ENCODE measurements around the gene PGGHG.
"Not testable (repeated sequence)": the region's sequence is repeated elsewhere in the genome, so short reads cannot be mapped to it uniquely, and the experiment has no call there.

PGGHG gene

DNA sequence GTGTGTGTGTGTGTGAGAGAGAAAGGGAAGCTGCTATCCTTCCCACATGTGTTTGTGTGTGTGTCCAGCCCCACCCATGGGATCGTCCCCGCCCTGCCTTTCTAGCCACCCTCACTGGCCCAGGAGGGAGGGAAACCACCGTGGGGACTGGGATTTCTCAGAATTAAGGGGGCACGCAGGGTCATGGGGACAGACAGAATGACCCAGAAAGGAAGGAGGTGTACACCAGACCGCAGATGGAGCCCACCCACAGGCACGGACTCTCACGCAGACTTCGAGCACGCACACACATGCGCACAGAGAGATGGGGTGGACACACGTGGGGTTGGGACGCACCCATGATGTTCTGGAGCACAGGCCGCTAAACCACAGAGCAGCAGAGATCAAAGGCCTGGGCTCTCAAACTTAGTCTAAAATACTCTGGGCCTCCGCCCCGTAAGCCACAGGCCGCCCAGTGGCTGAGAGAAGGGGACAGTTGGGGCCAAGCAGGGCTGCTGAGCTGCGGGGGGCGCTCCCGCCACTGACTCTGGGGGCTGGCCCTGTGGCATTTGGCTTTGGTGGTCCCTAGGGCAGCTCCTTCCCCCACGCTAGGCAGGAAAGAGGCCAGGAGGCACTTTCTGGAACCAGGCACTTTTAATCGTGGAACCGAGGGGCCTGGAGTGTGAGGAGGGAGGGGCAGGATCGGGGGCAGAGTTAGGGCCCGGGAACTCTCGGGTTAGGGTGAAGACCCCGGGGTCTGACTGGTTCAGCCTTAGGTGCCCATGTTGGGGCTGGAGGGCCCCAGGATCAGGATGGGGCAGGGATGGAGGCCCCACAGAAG, 8.9 kb downstream of the PGGHG start:
- DNase-seq (ENCODE audit: low read depth in 2 of 2), result no peak

DNA sequence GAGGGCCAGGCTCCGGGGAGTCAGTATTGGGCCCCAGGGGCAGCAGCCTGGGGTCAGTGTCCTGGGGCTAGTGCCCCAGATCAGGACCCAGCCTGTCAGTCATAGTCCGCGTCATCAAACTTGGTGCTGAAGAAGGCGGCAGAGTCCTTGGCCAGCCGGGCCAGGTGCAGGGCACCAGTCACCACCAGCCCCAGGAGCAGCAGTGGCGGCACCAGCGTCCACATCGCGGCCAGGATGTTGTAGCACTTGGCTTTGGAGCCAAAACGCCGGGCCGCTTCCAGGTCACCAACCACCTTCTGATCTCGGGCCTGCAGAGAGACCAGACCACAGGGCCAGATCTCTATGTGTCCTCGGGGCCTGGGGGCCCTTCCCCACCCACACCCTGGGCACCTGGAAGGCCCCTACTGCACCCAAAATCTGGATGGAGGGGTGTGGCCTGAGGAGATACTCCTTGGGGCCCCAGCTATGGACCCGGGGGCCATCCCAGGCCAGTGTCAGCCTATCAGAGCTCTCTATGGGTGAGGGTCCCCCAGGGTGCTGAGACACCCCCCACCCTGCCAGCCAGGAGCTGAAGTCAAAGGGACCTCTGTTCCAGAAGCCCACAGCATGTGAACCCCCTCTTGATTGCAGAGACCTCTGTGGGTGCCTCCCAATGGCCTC, 9.6 kb downstream of the PGGHG start:
- DNase-seq (ENCODE audit: low read depth in 2 of 2), result no peak

DNA sequence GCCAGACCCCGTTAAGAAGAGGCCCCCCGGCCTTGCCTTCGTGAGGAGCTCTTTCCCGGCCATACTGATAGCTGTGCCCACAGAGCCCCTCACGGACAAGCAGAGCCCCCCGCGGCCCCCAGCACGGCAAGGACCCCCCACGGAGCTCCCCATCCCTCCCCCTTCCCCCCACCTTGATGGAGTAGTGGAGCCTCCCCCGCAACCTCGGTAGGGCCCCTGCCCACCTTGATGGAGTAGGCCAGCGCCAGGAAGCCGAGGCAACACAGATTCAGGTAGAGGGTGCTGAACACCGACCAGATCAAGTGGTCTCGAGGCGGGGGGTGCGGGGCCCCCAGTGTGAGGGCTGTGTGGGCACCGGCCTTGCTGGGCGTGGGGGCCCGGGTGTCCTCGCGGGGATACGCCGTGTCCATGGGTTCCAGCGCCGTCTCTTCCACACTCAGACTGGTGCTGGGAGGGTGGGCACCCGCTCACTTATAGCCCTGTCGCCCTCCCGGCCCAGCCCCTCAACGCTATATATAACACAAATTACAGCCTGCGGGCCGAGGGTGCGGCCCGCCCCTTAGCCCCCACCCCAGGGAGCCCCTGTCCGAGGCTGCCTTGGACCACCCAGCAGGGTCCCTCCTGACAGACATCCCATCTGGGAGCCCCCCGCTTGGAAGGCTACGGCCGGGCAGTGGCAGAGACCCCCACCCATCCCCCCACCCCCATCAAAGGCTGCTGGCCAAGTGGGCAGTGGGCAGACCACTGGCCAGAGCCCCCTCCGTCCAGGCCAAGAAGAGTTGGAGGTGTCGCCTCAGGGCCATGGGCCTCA, 10.4 kb downstream of the PGGHG start, which contains the start of gene IFITM5:
TSS of gene IFITM5 (minus strand) at position 446 of the 811 bp plus-strand sequence. CDS start at position 410, 36 bp downstream.
- no peak for DNase-seq (ENCODE audit: low read depth in 2 of 2)

DNA sequence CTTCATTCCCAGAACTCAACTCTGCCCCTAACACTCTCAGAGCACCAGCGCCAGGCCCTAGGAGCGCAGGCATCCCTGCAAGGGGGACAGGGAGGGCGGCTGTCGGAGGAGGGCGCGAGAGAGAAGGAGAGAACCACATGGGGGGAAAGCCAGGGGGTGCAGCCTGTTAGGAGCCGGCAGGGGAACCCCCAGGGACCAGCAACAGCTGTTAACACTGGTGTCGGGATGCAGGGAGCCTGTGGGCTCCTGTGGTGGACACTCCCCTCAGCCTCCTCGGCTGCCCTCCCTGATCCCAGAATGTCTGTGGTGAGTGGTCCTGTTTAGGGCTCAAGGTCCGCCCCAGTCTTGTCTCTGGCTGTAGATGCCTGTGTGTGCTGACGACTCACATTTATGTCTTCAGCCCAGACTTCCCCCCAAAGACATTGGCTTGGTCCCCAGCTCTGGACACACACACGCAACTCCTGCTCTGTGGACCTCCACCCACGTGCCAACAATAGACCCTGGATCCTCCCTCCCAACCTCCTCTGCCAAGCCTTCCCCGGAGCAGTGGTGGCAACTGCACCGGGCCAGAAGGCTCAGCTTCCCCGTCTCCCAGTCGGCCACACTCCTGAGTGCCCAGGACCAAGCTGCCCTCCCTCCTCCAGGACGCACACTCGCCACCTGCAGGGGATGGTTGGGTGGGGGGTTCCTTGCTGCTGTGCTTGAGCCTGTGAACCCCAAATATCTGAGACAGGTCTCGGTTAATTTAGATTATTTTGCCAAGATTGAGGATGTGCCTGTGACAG, 11.2 kb downstream of the PGGHG start:
- DNase-seq (ENCODE audit: low read depth in 2 of 2), result no peak

DNA sequence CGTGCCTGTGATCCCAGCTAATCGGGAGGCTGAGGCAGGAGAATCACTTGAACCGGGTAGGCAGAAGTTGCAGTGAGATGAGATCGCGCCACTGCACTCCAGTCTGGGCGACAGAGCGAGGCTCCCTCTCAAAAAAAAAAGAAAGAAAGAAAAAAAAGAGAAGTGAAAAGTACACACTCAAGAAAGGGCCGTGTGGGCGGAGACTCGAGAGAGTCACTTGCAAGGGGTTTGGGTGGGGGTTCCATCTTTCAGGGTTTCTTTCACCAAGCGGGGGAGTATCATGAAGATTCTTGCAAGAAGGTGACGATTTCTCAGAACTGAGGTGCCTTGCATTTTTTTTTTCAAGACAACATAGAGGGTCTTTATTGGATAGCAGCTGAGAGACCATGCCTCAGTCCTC, 14.4 kb downstream of the PGGHG start:
- no peak for DNase-seq (ENCODE audit: low read depth in 2 of 2)

DNA sequence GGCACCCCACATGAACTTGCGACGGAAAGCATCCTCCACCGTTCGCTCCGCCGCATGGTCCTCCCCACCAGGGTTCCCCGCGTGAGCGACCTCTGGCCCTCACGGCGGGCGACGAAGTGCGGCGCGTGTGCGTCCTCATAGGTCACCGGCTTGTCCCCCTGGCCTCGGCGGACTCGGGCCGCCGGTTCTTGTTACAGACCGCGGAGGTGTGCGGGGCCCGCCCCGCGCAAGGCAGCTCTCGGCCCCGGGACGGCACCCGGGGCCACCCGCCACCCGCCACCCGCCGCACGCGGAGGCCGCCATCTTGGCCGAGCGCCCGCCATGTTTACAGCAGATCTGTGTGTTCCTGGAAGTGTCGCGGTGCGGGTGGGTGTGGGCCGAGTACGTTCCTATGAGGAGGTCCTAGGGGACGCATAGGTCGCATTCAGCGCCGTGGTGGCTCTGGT, 15.2 kb downstream of the PGGHG start:
- DNase-seq (ENCODE audit: low read depth in 2 of 2), result no peak

DNA sequence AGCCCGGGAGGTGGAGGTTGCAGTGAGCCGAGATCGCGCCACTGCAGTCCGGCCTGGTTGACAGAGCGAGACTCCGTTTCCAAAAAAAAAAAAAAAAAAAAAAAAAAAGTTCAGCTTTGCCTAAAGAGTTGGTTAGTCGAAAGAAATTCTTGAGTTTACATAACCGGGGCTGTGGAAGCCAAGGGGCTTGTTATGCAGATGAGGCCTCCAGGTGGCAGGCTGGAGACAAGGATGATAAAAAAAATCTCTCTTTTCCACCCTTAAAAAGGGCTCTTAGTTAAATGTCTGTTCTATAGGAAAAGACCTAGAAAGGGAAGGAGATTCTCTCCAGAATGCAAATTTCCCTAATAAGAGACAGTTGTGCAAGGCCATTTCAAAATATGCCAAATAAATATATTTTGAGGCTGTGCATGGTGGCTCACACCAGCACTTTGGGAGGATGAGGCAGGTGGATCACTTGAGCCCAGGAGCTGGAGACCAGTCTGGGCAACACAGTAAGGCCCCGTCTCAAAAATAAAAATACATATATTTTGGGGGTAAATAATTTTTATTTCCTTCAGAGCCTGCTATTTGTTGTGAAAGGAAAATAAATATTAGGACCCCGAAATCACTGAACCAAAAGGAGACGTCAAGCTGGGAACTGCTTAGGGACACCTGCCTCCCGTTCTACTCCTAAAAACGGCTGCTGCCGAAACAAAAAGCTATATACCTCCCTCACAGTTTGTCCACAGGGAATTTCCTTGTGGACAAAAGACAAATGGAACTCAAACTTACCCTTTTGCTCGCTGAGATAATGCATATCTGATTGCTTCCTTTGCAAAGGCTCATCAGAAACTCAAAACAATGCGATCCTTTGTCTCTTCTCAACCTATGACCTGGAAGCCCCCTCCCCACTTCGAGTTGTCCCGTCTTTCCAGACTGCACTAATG, 16.3 kb downstream of the PGGHG start:
- no peak for DNase-seq (ENCODE audit: low read depth in 2 of 2)

DNA sequence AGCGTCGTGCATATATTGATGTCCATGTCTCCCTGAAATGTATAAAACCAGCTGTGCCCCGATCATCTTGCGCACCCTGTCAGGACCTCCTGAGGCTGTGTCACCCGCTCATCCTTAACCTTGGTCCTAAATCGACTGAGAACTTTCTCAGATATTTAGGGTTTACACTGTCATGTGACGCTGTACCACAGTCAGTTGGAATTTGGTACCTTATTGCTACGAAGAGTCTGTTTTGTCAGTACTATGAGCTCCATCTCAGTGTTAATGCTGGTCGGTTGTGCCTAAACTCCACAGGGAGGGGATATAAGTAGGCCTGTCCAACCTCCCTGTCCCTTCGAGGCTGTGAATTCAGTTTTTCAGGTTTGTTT, 16.9 kb downstream of the PGGHG start:
- no peak for DNase-seq (ENCODE audit: low read depth in 2 of 2)

DNA sequence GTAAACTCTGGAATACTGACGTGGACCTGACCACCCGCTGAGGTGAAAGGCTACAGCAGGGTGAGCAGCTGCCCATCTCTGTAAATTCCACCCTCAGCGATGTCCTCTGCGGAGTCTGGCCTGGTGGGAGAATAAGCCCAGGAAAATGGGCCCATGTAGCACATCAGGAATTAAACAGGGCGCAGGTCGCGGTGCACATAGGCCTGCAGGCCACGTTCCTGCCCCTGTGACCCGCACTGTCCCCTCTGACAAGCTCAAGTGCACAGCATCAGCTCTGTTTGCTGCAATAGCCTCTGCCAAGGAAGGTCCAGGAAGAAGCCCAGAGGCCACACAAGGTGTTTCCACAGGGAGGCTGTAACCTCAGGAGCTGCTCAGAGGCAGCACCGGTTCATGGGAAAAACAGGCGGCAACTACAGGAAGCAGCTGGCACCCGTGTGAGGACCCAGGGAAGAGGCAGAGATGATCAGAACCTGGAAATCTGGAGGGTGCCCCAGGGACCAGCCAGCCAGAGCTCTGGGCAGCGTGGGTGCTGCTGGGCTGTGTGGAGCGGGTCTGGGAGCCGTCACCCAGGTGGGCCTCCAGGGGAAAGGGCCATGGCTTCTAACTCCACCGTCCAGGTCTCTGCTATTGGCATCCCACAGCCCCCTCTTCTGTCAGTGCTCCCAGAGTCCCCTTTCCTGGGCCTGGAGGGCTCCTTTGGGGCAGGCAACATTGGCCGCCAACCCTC, 17.9 kb downstream of the PGGHG start:
- no peak for DNase-seq (ENCODE audit: low read depth in 2 of 2)

DNA sequence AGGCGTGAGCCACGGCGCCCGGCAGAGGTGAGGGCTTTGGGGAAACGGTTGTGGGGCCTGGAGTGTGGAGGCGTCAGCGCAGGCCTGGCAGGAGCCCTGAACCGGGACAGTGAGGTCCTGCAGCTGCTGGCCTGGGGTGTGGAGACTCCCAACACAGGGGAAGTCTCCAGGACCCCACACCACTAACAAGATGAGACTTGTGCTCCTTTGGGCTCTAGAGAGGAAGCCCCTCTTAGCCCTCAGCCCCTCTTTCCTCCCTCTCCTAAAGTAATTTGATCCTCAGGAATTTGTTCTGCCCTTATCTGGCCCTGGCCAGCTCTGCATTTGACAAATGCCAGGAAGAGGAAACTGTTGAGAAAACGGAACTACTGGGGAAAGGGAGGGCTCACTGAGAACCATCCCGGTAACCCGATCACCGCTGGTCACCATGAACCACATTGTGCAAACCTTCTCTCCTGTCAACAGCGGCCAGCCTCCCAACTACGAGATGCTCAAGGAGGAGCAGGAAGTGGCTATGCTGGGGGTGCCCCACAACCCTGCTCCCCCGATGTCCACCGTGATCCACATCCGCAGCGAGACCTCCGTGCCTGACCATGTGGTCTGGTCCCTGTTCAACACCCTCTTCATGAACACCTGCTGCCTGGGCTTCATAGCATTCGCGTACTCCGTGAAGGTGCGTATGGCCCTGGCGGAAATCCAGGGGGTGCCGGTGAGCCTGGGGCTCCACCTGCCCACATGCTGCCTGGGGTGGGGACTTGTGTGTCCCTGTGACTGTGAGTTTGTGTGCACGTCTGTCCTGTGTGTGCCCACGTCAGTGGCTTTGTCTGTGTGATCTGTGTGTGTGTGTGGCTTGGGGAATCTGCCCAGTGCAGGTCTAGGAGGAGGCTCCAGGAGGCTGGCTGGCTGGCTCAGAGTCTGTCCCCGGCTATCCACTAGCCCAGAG, 19.1 kb downstream of the PGGHG start, which contains the start of gene IFITM2:
TSS of gene IFITM2 (plus strand) at position 51 of the 943 bp plus-strand sequence. CDS start at position 428, 377 bp downstream.
- not testable (repeated sequence) for DNase-seq (ENCODE audit: low read depth in 2 of 2)

DNA sequence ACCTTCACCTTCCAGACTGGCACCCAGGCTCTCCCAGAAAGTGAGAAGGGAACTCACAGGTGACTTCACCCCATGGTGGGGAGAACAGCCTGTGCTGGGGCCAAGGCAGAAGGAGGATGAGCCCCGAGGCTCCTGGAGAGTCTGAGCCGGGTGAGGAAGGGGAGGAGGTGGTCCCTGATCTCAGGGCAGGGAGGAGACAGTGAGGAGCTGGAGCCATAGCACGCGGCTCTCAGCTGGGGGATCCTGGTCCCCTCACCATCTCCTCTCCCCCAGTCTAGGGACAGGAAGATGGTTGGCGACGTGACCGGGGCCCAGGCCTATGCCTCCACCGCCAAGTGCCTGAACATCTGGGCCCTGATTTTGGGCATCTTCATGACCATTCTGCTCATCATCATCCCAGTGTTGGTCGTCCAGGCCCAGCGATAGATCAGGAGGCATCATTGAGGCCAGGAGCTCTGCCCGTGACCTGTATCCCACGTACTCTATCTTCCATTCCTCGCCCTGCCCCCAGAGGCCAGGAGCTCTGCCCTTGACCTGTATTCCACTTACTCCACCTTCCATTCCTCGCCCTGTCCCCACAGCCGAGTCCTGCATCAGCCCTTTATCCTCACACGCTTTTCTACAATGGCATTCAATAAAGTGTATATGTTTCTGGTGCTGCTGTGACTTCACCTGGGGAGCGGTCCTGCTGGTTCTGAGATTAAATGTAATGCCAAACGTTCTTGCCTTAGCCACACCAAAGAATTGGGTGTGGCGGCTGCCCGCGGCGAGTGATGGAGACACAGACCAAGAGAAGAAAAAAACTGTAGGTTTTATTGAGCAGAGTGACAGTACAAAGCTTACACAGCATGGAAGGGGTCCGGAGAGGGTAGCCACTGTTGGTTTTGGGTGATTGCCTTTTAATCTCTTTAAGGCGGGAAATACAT, 20.1 kb downstream of the PGGHG start:
- DNase-seq (ENCODE audit: low read depth in 2 of 2), result not testable (repeated sequence)

DNA sequence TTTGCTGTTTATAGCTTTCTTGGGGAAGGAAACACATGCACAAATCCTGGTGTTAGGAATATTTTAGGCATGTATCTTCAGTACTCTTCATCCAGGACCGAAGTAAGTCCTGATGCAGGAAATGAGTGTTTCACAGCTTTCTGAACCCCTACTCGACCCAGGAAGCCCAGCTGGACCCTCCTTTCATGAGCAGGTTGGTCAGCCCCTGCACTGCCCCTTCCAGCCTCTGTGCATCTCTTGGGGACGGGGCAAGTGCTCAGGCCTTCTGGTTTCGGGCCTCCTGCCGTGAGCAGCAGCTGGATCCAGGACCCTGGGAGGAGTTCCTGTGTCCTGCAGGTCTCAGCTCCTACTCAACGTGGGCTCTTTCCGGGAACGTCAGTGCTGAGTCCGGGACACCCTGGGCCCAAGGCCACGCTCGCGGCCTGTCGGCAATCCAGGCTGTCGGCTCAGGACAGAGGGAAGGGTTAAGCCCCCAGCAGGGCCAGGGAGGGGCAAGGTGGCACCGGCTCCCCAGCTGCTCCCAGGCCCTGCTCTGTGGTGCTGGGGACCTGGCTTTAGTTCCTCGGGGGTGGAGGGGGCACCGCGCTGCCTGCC, 21.1 kb downstream of the PGGHG start:
- DNase-seq (ENCODE audit: low read depth in 2 of 2), result not testable (repeated sequence)

DNA sequence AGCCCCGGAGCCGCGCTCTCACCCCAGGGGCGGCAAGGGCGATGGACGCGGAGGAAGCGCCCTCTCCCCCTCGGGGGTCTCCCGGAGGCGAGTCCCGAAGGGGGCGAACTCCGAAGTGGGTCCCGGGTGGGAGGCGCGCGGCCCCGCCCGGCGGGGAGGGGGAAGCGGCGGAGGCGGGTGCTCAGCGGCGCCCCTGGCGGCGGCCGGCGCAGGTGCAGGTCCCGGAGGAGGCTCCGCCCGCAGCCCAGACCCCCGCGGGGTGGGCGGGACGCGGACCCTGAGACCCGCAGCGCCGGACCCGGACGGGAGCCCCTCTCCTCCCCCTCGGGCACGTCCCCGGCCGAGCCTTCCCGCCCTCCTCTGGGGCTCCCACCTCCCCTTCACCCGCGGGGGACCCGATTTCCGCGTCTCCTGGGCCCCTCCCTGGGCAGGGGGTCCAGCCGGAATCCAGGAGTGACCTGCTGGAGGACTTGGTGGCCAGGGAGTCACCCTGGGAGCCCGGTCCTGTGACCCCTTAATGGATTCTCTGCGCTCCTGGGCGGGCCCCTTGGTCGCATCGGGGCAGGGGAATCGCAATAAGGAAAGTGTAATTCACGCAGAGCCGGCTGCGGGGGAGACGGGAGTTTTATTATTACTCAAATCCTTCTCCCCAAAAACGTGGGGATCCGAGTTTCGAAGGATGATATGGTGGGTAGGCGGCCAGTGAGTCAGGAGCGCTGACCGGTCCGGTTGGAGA, 22.3 kb downstream of the PGGHG start:
- not testable (repeated sequence) for DNase-seq (ENCODE audit: low read depth in 2 of 2)

DNA sequence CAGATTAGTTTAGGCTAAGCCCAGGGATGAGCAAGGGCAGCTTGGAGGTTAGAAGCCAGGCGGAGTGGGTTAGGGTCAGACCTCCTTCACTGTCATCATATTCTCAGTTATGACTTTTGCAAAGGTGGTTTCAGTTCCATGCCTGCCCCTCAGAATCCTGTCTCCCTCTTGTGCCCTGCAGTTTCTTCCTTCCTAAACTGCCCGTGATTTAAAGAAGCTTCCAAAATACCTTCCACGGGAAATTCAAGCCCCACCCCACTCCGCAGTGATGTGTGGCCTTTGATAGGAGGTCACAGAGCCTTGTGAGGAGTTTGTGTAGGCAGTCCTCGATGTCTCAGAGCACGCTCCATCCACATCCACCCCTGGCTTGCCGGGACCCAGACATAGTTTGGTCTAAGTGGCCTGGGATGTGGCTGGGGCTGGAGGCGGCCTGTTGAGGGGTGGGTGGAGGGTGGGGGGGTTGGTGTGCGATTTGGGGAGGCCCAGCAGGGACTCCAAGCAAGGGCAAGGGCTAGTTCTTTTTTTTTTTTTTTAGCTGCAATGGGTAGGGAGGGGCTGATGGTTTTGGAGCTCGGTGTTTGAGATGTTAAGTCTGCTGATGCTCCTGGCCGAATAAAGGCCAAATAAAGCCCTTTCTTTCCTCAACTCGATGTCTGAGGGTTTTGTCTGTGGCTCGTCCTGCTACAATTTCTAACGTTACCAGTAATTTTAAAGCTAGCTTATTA, 23.3 kb downstream of the PGGHG start:
- DNase-seq (ENCODE audit: low read depth in 2 of 2), result no peak

DNA sequence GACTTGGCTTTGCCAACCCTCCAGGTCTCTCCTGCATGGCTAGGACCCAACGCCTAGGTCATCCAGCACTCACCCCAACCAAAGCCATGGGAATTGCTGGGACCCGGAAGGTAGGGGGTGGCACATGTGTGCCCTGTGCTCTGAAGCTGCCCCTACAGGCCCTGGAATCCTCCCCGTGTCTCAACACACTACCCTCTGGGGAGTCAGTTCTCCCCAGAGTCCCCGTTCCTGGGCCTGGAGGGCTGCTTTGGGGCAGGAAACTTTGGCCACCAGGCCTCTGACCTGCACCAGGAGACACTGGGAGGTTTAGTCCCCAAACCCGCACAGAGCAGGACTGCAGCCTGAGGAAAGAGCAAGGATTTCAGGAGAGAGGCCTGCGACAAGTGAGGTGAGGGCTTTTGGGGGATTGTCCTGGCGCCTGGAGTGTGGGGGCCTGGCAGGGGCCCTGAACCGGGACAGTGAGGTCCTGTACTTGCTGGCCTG, 24.4 kb downstream of the PGGHG start:
- DNase-seq (ENCODE audit: low read depth in 2 of 2), result no peak

Data from stimulated activated CD8-positive, alpha-beta memory T cell treated with anti-CD3 and anti-CD28 coated beads, Interleukin-7, amount 100 ng/mL, for 1 hour (primary cell).